HG02642 (cell line): ENCODE measurements around the gene SHFL.

ENCODE experiments used
- ATAC-seq: cut with Tn5 transposase; IDR thresholded peaks from one replicate; pipeline ENCODE4 v1.9.1; 2021; ENCODE audit warnings: mild to moderate bottlenecking; ENCODE audit not compliant: unreplicated experiment, poor library complexity

The SHFL gene

GRCh38 chr19:10086591-10087192 is 575 bp downstream of the SHFL start:
- no peak for ATAC-seq

- ATAC-seq = no peak
Observed at GRCh38 chr19:10087296-10088061, 1.4 kb downstream of the SHFL start.

GRCh38 chr19:10088949-10089554 is 2.9 kb downstream of the SHFL start:
- ATAC-seq = no peak

- ATAC-seq = no peak
Observed at GRCh38 chr19:10089801-10090375, 3.8 kb downstream of the SHFL start.

GRCh38 chr19:10091370-10091687 is 5.2 kb downstream of the SHFL start:
- ATAC-seq = no peak

GRCh38 chr19:10091895-10092641 is 6.0 kb downstream of the SHFL start:
- no peak for ATAC-seq

- ATAC-seq = no peak
Observed at GRCh38 chr19:10092648-10093294, 6.7 kb downstream of the SHFL start.

GRCh38 chr19:10093295-10094186 is 7.4 kb downstream of the SHFL start:
- ATAC-seq = no peak

GRCh38 chr19:10095622-10095947 is 9.5 kb downstream of the SHFL start:
- no peak for ATAC-seq

GRCh38 chr19:10095948-10096614 is 10.0 kb downstream of the SHFL start:
- peak; percentile 85 for ATAC-seq

GRCh38 chr19:10096615-10096963 is 10.5 kb downstream of the SHFL start:
- no peak for ATAC-seq

- ATAC-seq = no peak
Observed at GRCh38 chr19:10100163-10100785, 14.2 kb downstream of the SHFL start.

- peak; percentile 23 for ATAC-seq
Observed at GRCh38 chr19:10102787-10103236, 16.7 kb downstream of the SHFL start.

- ATAC-seq = no peak
Observed at GRCh38 chr19:10104130-10104513, 18.0 kb downstream of the SHFL start.

- peak; percentile 35 for ATAC-seq
Observed at GRCh38 chr19:10104665-10105508, 18.8 kb downstream of the SHFL start.

- peak; percentile 27 for ATAC-seq
Observed at GRCh38 chr19:10105509-10106099, 19.5 kb downstream of the SHFL start.
